HEK293T (cell line): Measurements from ENCODE around the gene KIRREL3.

Experiments used
- ARNT ChIP-seq: fragments of 450-650 bp; IDR thresholded peaks from 2 replicates; pipeline ENCODE4 v1.6.1; 2017; ENCODE audit warnings: mild to moderate bottlenecking
- BHLHE40 ChIP-seq: fragments of 450-650 bp; IDR thresholded peaks from 2 replicates; pipeline ENCODE4 v1.6.1; 2016; ENCODE audit warnings: mild to moderate bottlenecking, moderate library complexity, borderline replicate concordance
- CTBP1 ChIP-seq: fragments of 450-650 bp; IDR thresholded peaks from 2 replicates; pipeline ENCODE4 v1.6.1; 2016; ENCODE audit warnings: borderline replicate concordance
- ELF4 ChIP-seq: fragments of 450-650 bp; IDR thresholded peaks from 2 replicates; pipeline ENCODE4 v1.6.1; 2017; ENCODE audit warnings: antibody characterized with exemption
- FOXA1 ChIP-seq: fragments of 450-650 bp; IDR thresholded peaks from 2 replicates; pipeline ENCODE4 v1.6.1; 2016; ENCODE audit warnings: mild to moderate bottlenecking
- FOXK2 ChIP-seq: fragments of 450-650 bp; IDR thresholded peaks from 2 replicates; pipeline ENCODE4 v1.6.1; 2016; ENCODE audit warnings: mild to moderate bottlenecking
- FOXM1 ChIP-seq: fragments of 450-650 bp; IDR thresholded peaks from 2 replicates; pipeline ENCODE4 v1.6.1; 2017; ENCODE audit warnings: mild to moderate bottlenecking, borderline replicate concordance
- HDGF ChIP-seq: fragments of 450-650 bp; IDR thresholded peaks from 2 replicates; pipeline ENCODE4 v1.6.1; 2017; ENCODE audit warnings: antibody characterized with exemption, borderline replicate concordance
- LEF1 ChIP-seq: fragments of 450-650 bp; IDR thresholded peaks from 2 replicates; pipeline ENCODE4 v1.6.1; 2017; ENCODE audit warnings: mild to moderate bottlenecking, borderline replicate concordance
- NFRKB ChIP-seq: fragments of 450-650 bp; IDR thresholded peaks from 2 replicates; pipeline ENCODE4 v1.6.1; 2016; ENCODE audit warnings: mild to moderate bottlenecking, moderate library complexity
- SP1 ChIP-seq: fragments of 450-650 bp; IDR thresholded peaks from 2 replicates; pipeline ENCODE4 v1.6.1; 2017
- SUZ12 ChIP-seq: fragments of 450-650 bp; IDR thresholded peaks from 2 replicates; pipeline ENCODE4 v1.6.1; 2016; ENCODE audit warnings: mild to moderate bottlenecking
- TARDBP ChIP-seq: fragments of 450-650 bp; IDR thresholded peaks from 2 replicates; pipeline ENCODE4 v1.6.1; 2016

GRCh38 chr11:127042445-127042844 is 41.9 kb upstream of the KIRREL3 start:
- no peak for TF ChIP-seq FOXK2
- no peak for TF ChIP-seq BHLHE40
- TF ChIP-seq FOXM1: no peak
- no peak for TF ChIP-seq SUZ12
- TF ChIP-seq NFRKB: no peak
- TF ChIP-seq ELF4: no peak
- TF ChIP-seq ARNT: no peak
- TF ChIP-seq HDGF: no peak
- TF ChIP-seq CTBP1: no peak
- TF ChIP-seq LEF1: no peak
- no peak for TF ChIP-seq FOXA1
- TF ChIP-seq SP1: no peak
- TF ChIP-seq TARDBP: no peak
